B cell (primary cell): Measurements from ENCODE around the gene TSPAN5. TPM values are rescaled to one million over a fixed set of nuclear protein-coding genes. Genes with fewer than 3 reads are reported as not detected.

ENCODE experiments used
- ATAC-seq: fragments of 200-7000 bp; cut with Tn5 transposase; one replicate; pipeline ENCODE4 v1.10.0; 2021; ENCODE audit warnings: low read depth, mild to moderate bottlenecking, moderate number of reproducible peaks, moderate library complexity
- CTCF ChIA-PET: fragments of 350-600 bp; sonication (Branson Sonifier 250); formaldehyde crosslinking; loops from one replicate; lab custom pipeline; 2021; ENCODE audit warnings: antibody characterized with exemption, inconsistent platforms; lab: Charles Lee
- POLR2A ChIA-PET: fragments of 350-600 bp; sonication (Branson Sonifier 250); formaldehyde crosslinking; loops from one replicate; lab custom pipeline; 2021; ENCODE audit warnings: antibody characterized with exemption; lab: Charles Lee
- DNase-seq: peaks from one replicate; pipeline ENCODE4 v3.0.0; 2013
- H2AFZ ChIP-seq: 2 replicates; pipeline ENCODE4 v1.6.1; 2012; ENCODE audit warnings: mild to moderate bottlenecking, low read depth, low read length; ENCODE audit not compliant: insufficient read depth, poor library complexity, severe bottlenecking
- H3K27ac ChIP-seq, 2 donors: 1 replicate in 1 of 2; 2 replicates in 1 of 2; pipeline ENCODE4 v1.5.1; 2012 to 2013; ENCODE audit warnings: low read length in 2 of 2, mild to moderate bottlenecking in 2 of 2, moderate library complexity in 1 of 2
- H3K27me3 ChIP-seq, 4 experiments: fragments of 200-600 bp in 1 of 4; sonication (generic) in 1 of 4; replicated peaks in 1 of 4; 1 replicate in 2 of 4; 2 replicates in 2 of 4; pipeline versions ENCODE4 v1.6.1 to v1.7.0; 2013 to 2016; ENCODE audit warnings: low read length in 3 of 4, mild to moderate bottlenecking in 2 of 4, mixed read lengths in 1 of 4, moderate library complexity in 1 of 4; ENCODE audit not compliant: insufficient read depth in 4 of 4, control insufficient read depth in 3 of 4; ENCODE audit errors: control extremely low read depth in 1 of 4
- H3K36me3 ChIP-seq, 2 experiments: replicated peaks in 1 of 2; 1 replicate in 1 of 2; 2 replicates in 1 of 2; pipeline versions ENCODE4 v1.6.1 to v1.7.1; 2013; ENCODE audit warnings: low read length in 1 of 2; ENCODE audit not compliant: insufficient read depth in 2 of 2, control insufficient read depth in 1 of 2; ENCODE audit errors: control extremely low read depth in 1 of 2, extremely low read depth in 1 of 2
- H3K4me1 ChIP-seq, 2 donors: fragments of 200-600 bp in 1 of 2; sonication (generic) in 1 of 2; 1 replicate in 1 of 2; 2 replicates in 1 of 2; pipeline versions ENCODE4 v1.5.1 to v1.6.1; 2013 to 2017; ENCODE audit warnings: low read length in 2 of 2; ENCODE audit not compliant: control insufficient read depth in 2 of 2, insufficient read depth in 2 of 2
- H3K4me2 ChIP-seq: replicated peaks from 2 replicates; pipeline ENCODE3; 2012; ENCODE audit warnings: mild to moderate bottlenecking, low read depth, low read length; ENCODE audit not compliant: poor library complexity, severe bottlenecking
- H3K4me3 ChIP-seq, 5 experiments: fragments of 200-600 bp in 1 of 5; sonication (generic) in 1 of 5; 1 replicate in 3 of 5; 2 replicates in 2 of 5; pipeline versions ENCODE4 v1.5.1 to v1.7.0; 2011 to 2016; ENCODE audit warnings: low read length in 4 of 5, mild to moderate bottlenecking in 4 of 5, low read depth in 2 of 5, control low read depth in 1 of 5, moderate library complexity in 1 of 5; ENCODE audit not compliant: insufficient read depth in 1 of 5; ENCODE audit errors: control extremely low read depth in 1 of 5, extremely low read depth in 1 of 5
- H3K79me2 ChIP-seq: fragments of 200-600 bp; sonication (generic); one replicate; pipeline ENCODE4 v1.6.0; 2016; ENCODE audit warnings: low read length; ENCODE audit not compliant: control insufficient read depth, insufficient read depth
- H3K9ac ChIP-seq: fragments of 200-600 bp; sonication (generic); 2 replicates; pipeline ENCODE4 v1.6.1; 2017; ENCODE audit warnings: mild to moderate bottlenecking, low read length, moderate library complexity
- H3K9me3 ChIP-seq, 3 donors: one replicate each; pipeline versions ENCODE4 v1.6.1 to v1.7.1; 2013; ENCODE audit warnings: low read length in 2 of 3; ENCODE audit not compliant: control insufficient read depth in 2 of 3, insufficient read depth in 1 of 3; ENCODE audit errors: control extremely low read depth in 1 of 3
- H4K20me1 ChIP-seq: 2 replicates; pipeline ENCODE4 v1.6.0; 2012; ENCODE audit warnings: mild to moderate bottlenecking, low read length; ENCODE audit not compliant: insufficient read depth, control insufficient read depth, poor library complexity, severe bottlenecking
- H3K27ac Mint-ChIP-seq: one replicate; pipeline ENCODE4 v1.8.0; 2021; ENCODE audit warnings: mixed read lengths
- H3K27me3 Mint-ChIP-seq: one replicate; pipeline ENCODE4 v1.8.0; 2021; ENCODE audit warnings: mixed read lengths
- H3K4me1 Mint-ChIP-seq: one replicate; pipeline ENCODE4 v1.8.0; 2021; ENCODE audit warnings: mixed read lengths
- H3K4me3 Mint-ChIP-seq: one replicate; pipeline ENCODE4 v1.8.0; 2021; ENCODE audit warnings: mixed read lengths
- H3K9me3 Mint-ChIP-seq: one replicate; pipeline ENCODE4 v1.8.0; 2022; ENCODE audit warnings: mixed read lengths; ENCODE audit not compliant: insufficient read depth
- CTCF ChIP-seq: fragments of 200-600 bp; IDR thresholded peaks from one replicate; pipeline ENCODE4 v1.8.0; 2022; ENCODE audit warnings: antibody characterized with exemption, mild to moderate bottlenecking
- EZH2 ChIP-seq: IDR thresholded peaks from 2 replicates; pipeline ENCODE4 v1.6.1; 2012; ENCODE audit warnings: borderline replicate concordance, low read depth, mild to moderate bottlenecking, moderate library complexity, low read length; ENCODE audit not compliant: insufficient read depth, poor library complexity, severe bottlenecking
- WGBS: methylation state at CpG from one replicate; pipeline ENCODE4 v1.1.5; 2013; ENCODE audit warnings: missing lambda C conversion rate; ENCODE audit not compliant: insufficient coverage; 5-methylcytosine and 5-hydroxymethylcytosine counted together
- intact Hi-C: fragments of 100-400 bp; cut with micrococcal nuclease; formaldehyde crosslinking; loops from one replicate; pipeline ENCODE4 v1.10.0; 2022
- polyA plus RNA-seq: library from polyadenylated mRNA; depleted of rRNA; stranded (reverse); fragments of >200 nt; gene quantifications from 2 replicates; pipeline ENCODE4 v1.2.3, GENCODE V29; 2012
- total RNA-seq, 2 donors: library from RNA; stranded (reverse); fragments of 120-200 nt in 1 of 2; gene quantifications; 1 replicate in 1 of 2; 2 replicates in 1 of 2; pipeline versions ENCODE4 v1.2.3 to v1.2.4, GENCODE V29; 2013 to 2022

TSPAN5 gene
- total and polyA plus RNA-seq, 2 donors (not counting 1 experiment from before 2014, with no cell fraction given), result 2.6 to 5.3 TPM

- H3K9me3 Mint-ChIP-seq, result no peaks in the 10 kb centered on the region
- Histone ChIP-seq H3K4me3 (no peak overlapping the region), H3K27ac (no peak overlapping the region), H3K27me3 (no peaks in the 10 kb centered on the region), H3K79me2 (no peaks in the 10 kb centered on the region), H3K9ac (no peak overlapping the region), H2AFZ (no peak overlapping the region), H4K20me1 (no peaks in the 10 kb centered on the region), H3K9me3 (no peaks in the 10 kb centered on the region), H3K4me1 (peaks cover 0 to 4% of the 10 kb centered on the region in 2 donors), H3K4me2 (no peak overlapping the region), H3K36me3 (no peaks in the 10 kb centered on the region)
- ATAC-seq (no peak), DNase-seq (no peak)
- WGBS, result 77% methylated on average over 2 of the region's 4 CpGs
- no peaks in the 10 kb centered on the region for H3K27me3 Mint-ChIP-seq
- no peak for TF ChIP-seq EZH2
- CTCF ChIA-PET, result no interaction called here
- POLR2A ChIA-PET, result no interaction called here
- intact Hi-C loops, result no loop called here
- H3K4me3 Mint-ChIP-seq, result no peak overlapping the region
- no peak overlapping the region for H3K27ac Mint-ChIP-seq
- H3K4me1 Mint-ChIP-seq, result peaks cover 5% of the 10 kb centered on the region
Measured at GRCh38 chr4:98626350-98626749, 32.1 kb downstream of the TSPAN5 start.

- H3K27ac Mint-ChIP-seq, result no peak overlapping the region
- CTCF ChIA-PET, result no interaction called here
- H3K27me3 ChIP-seq, result no peaks in the 10 kb centered on the region
- no peaks in the 10 kb centered on the region for H3K9me3 ChIP-seq
- no peak for ATAC-seq
- no peak overlapping the region for H3K9ac ChIP-seq
- no peaks in the 10 kb centered on the region for H3K27me3 Mint-ChIP-seq
- TF ChIP-seq EZH2 (no peak), CTCF (no peak)
- no peak overlapping the region for H2AFZ ChIP-seq
- no peak overlapping the region for H3K4me3 ChIP-seq
- no CpG with 5 or more reads among the region's 2 CpGs for WGBS
- H3K4me3 Mint-ChIP-seq, result no peak overlapping the region
- H4K20me1 ChIP-seq, result no peaks in the 10 kb centered on the region
- no peak overlapping the region for H3K4me2 ChIP-seq
- H3K4me1 ChIP-seq, result peaks cover 0 to 4% of the 10 kb centered on the region in 2 donors
- no peaks in the 10 kb centered on the region for H3K79me2 ChIP-seq
- POLR2A ChIA-PET, result no interaction called here
- no peaks in the 10 kb centered on the region for H3K36me3 ChIP-seq
- DNase-seq, result no peak
- intact Hi-C loops, result no loop called here
- no peaks in the 10 kb centered on the region for H3K9me3 Mint-ChIP-seq
- no peak overlapping the region for H3K27ac ChIP-seq
- peaks cover 5% of the 10 kb centered on the region for H3K4me1 Mint-ChIP-seq
Measured at GRCh38 chr4:98625920-98626319, 32.5 kb downstream of the TSPAN5 start.
